ENCODE data around the gene GPALPP1.
A peak's percentile ranks its signal among the peaks of the same experiment; 100 is the strongest.
"Not testable (repeated sequence)": the region's sequence is repeated elsewhere in the genome, so short reads cannot be mapped to it uniquely, and the experiment has no call there.

GPALPP1 gene

GRCh38 chr13:44989071-44989889 is at the start of gene GPALPP1, which contains the start of gene NUFIP1:
Gene GPALPP1 (plus strand): TSS chr13:44989538. CDS start chr13:44989655, 117 bp downstream.
Gene NUFIP1 (minus strand): TSS chr13:44989471. CDS start chr13:44989436, 35 bp downstream.
- peak; percentile 89 to 91 for DNase-seq

- not testable (repeated sequence) for DNase-seq
These were observed 45.9 kb upstream of the GPALPP1 start for GRCh38 chr13:44943411-44943810.

- DNase-seq = no peak
These were observed 38.2 kb upstream of the GPALPP1 start for GRCh38 chr13:44951184-44951583.

GRCh38 chr13:44952671-44953070 is 36.7 kb upstream of the GPALPP1 start:
- no peak for DNase-seq

GRCh38 chr13:44954224-44954623 is 35.1 kb upstream of the GPALPP1 start:
- no peak for DNase-seq

GRCh38 chr13:44955406-44955805 is 33.9 kb upstream of the GPALPP1 start:
- no peak for DNase-seq

- no peak for DNase-seq
These were observed 27.3 kb upstream of the GPALPP1 start for GRCh38 chr13:44961997-44962396.

GRCh38 chr13:44967704-44968433 is 21.5 kb upstream of the GPALPP1 start:
- DNase-seq = no peak

GRCh38 chr13:44968434-44968815 is 20.9 kb upstream of the GPALPP1 start:
- DNase-seq = no peak

- no peak for DNase-seq
These were observed 19.5 kb upstream of the GPALPP1 start for GRCh38 chr13:44969551-44970484.

GRCh38 chr13:44971656-44972595 is 17.4 kb upstream of the GPALPP1 start:
- no peak for DNase-seq

GRCh38 chr13:44972956-44973581 is 16.3 kb upstream of the GPALPP1 start:
- DNase-seq = no peak

- DNase-seq = no peak
These were observed 15.1 kb upstream of the GPALPP1 start for GRCh38 chr13:44974056-44974793.

- no peak for DNase-seq
These were observed 13.1 kb upstream of the GPALPP1 start for GRCh38 chr13:44976196-44976595.

GRCh38 chr13:44976949-44977583 is 12.3 kb upstream of the GPALPP1 start:
- DNase-seq = no peak

- no peak for DNase-seq
These were observed 11.0 kb upstream of the GPALPP1 start for GRCh38 chr13:44978328-44978727.

- no peak for DNase-seq
These were observed 603 bp downstream of the GPALPP1 start for GRCh38 chr13:44989941-44990340.

GRCh38 chr13:45003417-45003816 is 14.1 kb downstream of the GPALPP1 start:
- no peak for DNase-seq

GRCh38 chr13:45004096-45004495 is 14.8 kb downstream of the GPALPP1 start:
- no peak for DNase-seq

GRCh38 chr13:45007225-45007624 is 17.9 kb downstream of the GPALPP1 start:
- DNase-seq = no peak

All from stimulated activated CD4-positive, alpha-beta T cell treated with anti-CD3 and anti-CD28 coated beads, Interleukin-4, amount 100 ng/mL, for 4 hours (primary cell).